ENCODE data around the gene OR5C1.
"Not testable (repeated sequence)": the region's sequence is repeated elsewhere in the genome, so short reads cannot be mapped to it uniquely, and the experiment has no call there.

Gene OR5C1

GRCh38 chr9:122807271-122807900 lies 18.7 kb downstream of the OR5C1 start:
- Histone ChIP-seq H3K36me3 (ENCODE audit: insufficient read depth, low read length) (no peaks in the 10 kb centered on the region), H3K79me2 (ENCODE audit: insufficient read depth, low read length) (no peaks in the 10 kb centered on the region), H4K20me1 (ENCODE audit: insufficient read depth, low read length) (no peaks in the 10 kb centered on the region), H3K9me2 (ENCODE audit: low read depth, low read length) (no peaks in the 10 kb centered on the region), H3F3A (ENCODE audit: insufficient read depth, low read length) (no peaks in the 10 kb centered on the region), H3K4me3 (ENCODE audit: low read depth, low read length, poor library complexity, severe bottlenecking) (no peak overlapping the region), H3K9ac (ENCODE audit: low read length) (no peak overlapping the region), H3K27ac (ENCODE audit: low read depth, low read length, poor library complexity, severe bottlenecking) (no peak overlapping the region), H3K4me1 (ENCODE audit: insufficient read depth, low read length, severe bottlenecking) (no peaks in the 10 kb centered on the region), H3K27me3 (ENCODE audit: insufficient read depth, low read length) (no peaks in the 10 kb centered on the region), H3K9me3 (ENCODE audit: low read length) (no peaks in the 10 kb centered on the region), H2AFZ (ENCODE audit: low read length) (no peak overlapping the region), H3K4me2 (ENCODE audit: low read length) (no peak overlapping the region)
- TF ChIP-seq, protein P1, sequence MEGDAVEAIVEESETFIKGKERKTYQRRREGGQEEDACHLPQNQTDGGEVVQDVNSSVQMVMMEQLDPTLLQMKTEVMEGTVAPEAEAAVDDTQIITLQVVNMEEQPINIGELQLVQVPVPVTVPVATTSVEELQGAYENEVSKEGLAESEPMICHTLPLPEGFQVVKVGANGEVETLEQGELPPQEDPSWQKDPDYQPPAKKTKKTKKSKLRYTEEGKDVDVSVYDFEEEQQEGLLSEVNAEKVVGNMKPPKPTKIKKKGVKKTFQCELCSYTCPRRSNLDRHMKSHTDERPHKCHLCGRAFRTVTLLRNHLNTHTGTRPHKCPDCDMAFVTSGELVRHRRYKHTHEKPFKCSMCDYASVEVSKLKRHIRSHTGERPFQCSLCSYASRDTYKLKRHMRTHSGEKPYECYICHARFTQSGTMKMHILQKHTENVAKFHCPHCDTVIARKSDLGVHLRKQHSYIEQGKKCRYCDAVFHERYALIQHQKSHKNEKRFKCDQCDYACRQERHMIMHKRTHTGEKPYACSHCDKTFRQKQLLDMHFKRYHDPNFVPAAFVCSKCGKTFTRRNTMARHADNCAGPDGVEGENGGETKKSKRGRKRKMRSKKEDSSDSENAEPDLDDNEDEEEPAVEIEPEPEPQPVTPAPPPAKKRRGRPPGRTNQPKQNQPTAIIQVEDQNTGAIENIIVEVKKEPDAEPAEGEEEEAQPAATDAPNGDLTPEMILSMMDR (IDR thresholded peaks at IDR 0.05; ENCODE audit: low read length) = no peak
- no peak for TF ChIP-seq EZH2 (IDR thresholded peaks at IDR 0.05; ENCODE audit: borderline replicate concordance, low read length)

DNA sequence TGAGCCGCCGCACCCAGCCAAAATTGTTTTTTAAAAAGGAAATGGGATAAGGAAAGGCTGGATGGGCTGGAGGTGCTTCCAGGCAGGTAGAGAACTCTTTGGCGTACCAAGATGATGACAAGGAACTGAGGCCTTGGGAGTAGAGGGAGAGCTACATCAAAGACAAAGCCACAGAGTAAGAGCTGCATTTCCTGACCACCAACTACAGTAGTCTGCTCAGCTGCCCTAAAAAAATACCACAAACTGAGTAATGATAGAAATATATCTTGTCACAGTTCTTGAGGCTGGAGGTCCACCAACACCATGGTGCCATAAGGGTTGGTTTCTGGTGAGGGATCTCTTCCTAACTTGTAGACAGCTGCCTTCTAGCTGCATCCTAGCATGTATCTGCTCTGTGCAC lies 19.4 kb downstream of the OR5C1 start:
- Histone ChIP-seq H3K9me2 (ENCODE audit: low read depth, low read length) (no peaks in the 10 kb centered on the region), H3K27me3 (ENCODE audit: insufficient read depth, low read length) (no peaks in the 10 kb centered on the region), H3K36me3 (ENCODE audit: insufficient read depth, low read length) (no peaks in the 10 kb centered on the region), H3K4me2 (ENCODE audit: low read length) (no peak overlapping the region), H3K9ac (ENCODE audit: low read length) (no peak overlapping the region), H2AFZ (ENCODE audit: low read length) (no peak overlapping the region), H3K27ac (ENCODE audit: low read depth, low read length, poor library complexity, severe bottlenecking) (no peak overlapping the region), H3K79me2 (ENCODE audit: insufficient read depth, low read length) (no peaks in the 10 kb centered on the region), H3F3A (ENCODE audit: insufficient read depth, low read length) (no peaks in the 10 kb centered on the region), H4K20me1 (ENCODE audit: insufficient read depth, low read length) (no peaks in the 10 kb centered on the region), H3K9me3 (ENCODE audit: low read length) (no peaks in the 10 kb centered on the region), H3K4me1 (ENCODE audit: insufficient read depth, low read length, severe bottlenecking) (no peaks in the 10 kb centered on the region), H3K4me3 (ENCODE audit: low read depth, low read length, poor library complexity, severe bottlenecking) (no peak overlapping the region)
- no peak for TF ChIP-seq EZH2 (IDR thresholded peaks at IDR 0.05; ENCODE audit: borderline replicate concordance, low read length)
- TF ChIP-seq, protein P1 (IDR thresholded peaks at IDR 0.05; ENCODE audit: low read length) = no peak

DNA sequence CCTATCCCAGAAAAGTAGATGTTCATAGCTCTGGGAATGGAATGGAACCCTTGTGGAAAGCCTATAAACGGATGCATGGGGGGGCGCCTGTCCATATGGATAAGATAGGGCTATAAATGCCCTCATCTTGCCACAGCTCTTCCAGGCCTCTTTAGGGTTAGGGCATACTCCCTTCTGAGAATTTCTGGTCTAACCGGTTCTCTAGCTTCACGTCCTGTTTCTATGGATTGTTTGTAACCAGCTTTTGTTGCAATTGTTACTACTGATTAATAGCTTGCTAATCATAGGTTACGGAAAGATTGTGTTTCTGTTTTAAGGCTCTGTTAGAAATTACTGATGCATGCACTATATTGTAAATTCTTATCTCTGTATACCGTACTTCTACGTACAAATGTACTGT lies 20.5 kb downstream of the OR5C1 start:
- not testable (repeated sequence) for H2AFZ ChIP-seq (ENCODE audit: low read length); H3K79me2 ChIP-seq (ENCODE audit: insufficient read depth, low read length); H3K36me3 ChIP-seq (ENCODE audit: insufficient read depth, low read length); H3K9me3 ChIP-seq (ENCODE audit: low read length); H3K27ac ChIP-seq (ENCODE audit: low read depth, low read length, poor library complexity, severe bottlenecking); H3K4me3 ChIP-seq (ENCODE audit: low read depth, low read length, poor library complexity, severe bottlenecking); H4K20me1 ChIP-seq (ENCODE audit: insufficient read depth, low read length); H3F3A ChIP-seq (ENCODE audit: insufficient read depth, low read length); H3K9me2 ChIP-seq (ENCODE audit: low read depth, low read length); H3K4me2 ChIP-seq (ENCODE audit: low read length); H3K9ac ChIP-seq (ENCODE audit: low read length); H3K27me3 ChIP-seq (ENCODE audit: insufficient read depth, low read length); H3K4me1 ChIP-seq (ENCODE audit: insufficient read depth, low read length, severe bottlenecking)

DNA sequence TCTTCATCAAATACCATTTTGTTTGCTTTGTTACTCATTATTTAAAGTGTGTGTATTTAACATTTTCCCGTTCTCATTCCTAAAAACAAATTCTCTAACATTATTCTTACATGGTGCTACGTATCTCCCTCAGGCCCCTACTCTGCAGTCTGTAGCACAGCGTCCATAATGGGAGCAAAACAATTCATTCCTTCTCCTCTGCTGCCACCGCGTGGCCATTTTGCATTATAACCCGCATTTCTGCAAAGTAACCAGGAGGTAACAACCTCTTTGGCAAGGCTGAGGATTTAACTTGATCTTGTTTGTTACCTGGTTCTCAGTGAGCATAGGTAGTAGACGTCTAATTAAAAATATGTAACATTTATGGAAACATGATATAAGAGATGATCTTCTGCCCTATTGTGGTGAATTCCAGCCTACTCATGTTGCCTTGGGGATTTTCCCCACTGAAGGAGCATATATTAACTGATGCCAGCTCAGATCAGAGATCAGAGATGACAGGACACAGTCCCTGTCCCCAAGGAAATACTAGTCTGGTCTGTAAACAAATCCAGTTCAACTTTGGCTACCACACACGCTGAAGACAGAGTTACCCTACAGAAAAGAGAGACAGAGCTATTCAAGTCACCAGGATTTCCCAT lies 21.7 kb downstream of the OR5C1 start:
- TF ChIP-seq EZH2 (IDR thresholded peaks at IDR 0.05; ENCODE audit: borderline replicate concordance, low read length) = no peak
- TF ChIP-seq, protein P1 (IDR thresholded peaks at IDR 0.05; ENCODE audit: low read length) = peak; percentile 80
- no peaks in the 10 kb centered on the region for H3K9me3 ChIP-seq (ENCODE audit: low read length)
- H3F3A ChIP-seq (ENCODE audit: insufficient read depth, low read length) = no peaks in the 10 kb centered on the region
- no peaks in the 10 kb centered on the region for H3K4me1 ChIP-seq (ENCODE audit: insufficient read depth, low read length, severe bottlenecking)
- peaks cover under 1% of the 10 kb centered on the region; the same call in 1 of the 2 replicates for H3K36me3 ChIP-seq (ENCODE audit: insufficient read depth, low read length)
- no peak overlapping the region for H2AFZ ChIP-seq (ENCODE audit: low read length)
- no peaks in the 10 kb centered on the region for H3K27me3 ChIP-seq (ENCODE audit: insufficient read depth, low read length)
- H3K4me3 ChIP-seq (ENCODE audit: low read depth, low read length, poor library complexity, severe bottlenecking) = no peak overlapping the region
- H3K27ac ChIP-seq (ENCODE audit: low read depth, low read length, poor library complexity, severe bottlenecking) = no peak overlapping the region
- H3K9me2 ChIP-seq (ENCODE audit: low read depth, low read length) = no peaks in the 10 kb centered on the region
- no peaks in the 10 kb centered on the region for H3K79me2 ChIP-seq (ENCODE audit: insufficient read depth, low read length)
- no peak overlapping the region for H3K9ac ChIP-seq (ENCODE audit: low read length)
- no peaks in the 10 kb centered on the region for H4K20me1 ChIP-seq (ENCODE audit: insufficient read depth, low read length)
- no peak overlapping the region for H3K4me2 ChIP-seq (ENCODE audit: low read length)
